ELF-1 (cell line): ENCODE results near the gene CCDC9B.

Experiments used
- DNase-seq: peaks from one replicate; pipeline ENCODE4 v3.0.0-alpha.2; 2016; ENCODE audit warnings: low read depth, low spot score

CCDC9B gene

GRCh38 chr15:40310001-40310959, 30.5 kb downstream of the CCDC9B start:
- peak; percentile 78 for DNase-seq

- DNase-seq: no peak
Measured at GRCh38 chr15:40309344-40309862, 31.3 kb downstream of the CCDC9B start.

DNA sequence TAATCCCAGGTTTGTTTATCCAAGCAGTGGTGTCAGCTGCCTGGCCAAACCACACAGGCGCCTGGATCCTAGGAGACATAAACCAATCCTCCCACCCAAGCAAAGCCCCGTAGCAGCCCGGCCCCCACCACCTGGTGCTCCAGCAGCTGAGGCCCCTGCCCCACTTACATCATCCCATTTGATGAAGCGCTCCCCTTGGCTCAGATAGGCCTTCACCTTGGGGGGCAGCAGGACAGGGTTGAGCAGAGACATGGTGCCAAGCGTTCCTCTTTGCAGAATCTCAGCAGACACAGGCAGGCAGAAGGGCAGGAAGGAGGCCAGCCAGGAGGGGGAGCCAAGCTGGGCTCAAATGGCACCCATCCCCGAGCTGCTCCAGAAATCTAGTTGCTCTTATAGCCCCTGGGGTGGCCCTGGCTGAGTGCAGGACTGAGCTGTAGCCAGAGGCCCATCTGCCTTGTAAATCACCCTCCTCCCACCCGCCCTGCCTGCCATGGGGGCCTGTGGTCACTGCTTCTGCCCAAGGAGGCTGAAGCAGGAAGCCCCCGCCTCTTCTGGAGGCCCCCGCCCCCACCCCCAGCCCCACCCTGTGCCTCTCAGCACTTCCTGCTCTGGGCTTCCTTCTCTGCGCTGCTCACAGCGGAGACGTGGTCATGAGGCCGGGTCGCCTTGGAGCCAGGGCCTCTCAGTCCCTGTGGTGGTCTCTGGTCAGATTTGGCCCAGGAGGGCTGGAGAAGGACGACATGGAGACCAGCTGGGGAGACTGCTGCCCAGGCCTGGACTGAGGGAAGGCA, 33.1 kb downstream of the CCDC9B start, which contains the start of gene PLCB2:
Gene PLCB2 (minus strand): TSS at position 515 of the 791 bp plus-strand sequence. CDS start 263 bp downstream, at position 252.
- peak; percentile 76 for DNase-seq

DNA sequence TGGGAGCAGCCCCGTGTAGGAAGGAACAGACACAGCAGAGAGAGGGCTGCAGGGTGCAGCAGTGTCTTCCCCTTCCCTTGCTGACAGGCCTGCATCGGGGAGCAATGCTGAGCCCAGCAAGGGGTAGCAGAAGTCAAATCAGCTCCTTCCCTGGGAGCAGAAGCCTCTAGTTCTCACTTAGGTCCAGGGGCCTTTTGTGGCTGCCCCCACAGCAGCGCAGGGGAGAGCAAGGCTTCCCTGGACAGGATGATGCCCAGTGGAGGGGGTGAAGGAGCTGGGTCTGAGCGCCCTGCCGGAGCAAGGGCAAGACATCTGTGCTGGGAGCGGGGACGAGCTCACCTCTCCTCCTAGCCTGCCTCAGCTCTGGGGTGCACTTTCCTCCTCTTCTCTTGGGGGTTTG, 33.8 kb downstream of the CCDC9B start:
- DNase-seq: no peak

GRCh38 chr15:40306371-40306770, 34.4 kb downstream of the CCDC9B start:
- DNase-seq: no peak

DNA sequence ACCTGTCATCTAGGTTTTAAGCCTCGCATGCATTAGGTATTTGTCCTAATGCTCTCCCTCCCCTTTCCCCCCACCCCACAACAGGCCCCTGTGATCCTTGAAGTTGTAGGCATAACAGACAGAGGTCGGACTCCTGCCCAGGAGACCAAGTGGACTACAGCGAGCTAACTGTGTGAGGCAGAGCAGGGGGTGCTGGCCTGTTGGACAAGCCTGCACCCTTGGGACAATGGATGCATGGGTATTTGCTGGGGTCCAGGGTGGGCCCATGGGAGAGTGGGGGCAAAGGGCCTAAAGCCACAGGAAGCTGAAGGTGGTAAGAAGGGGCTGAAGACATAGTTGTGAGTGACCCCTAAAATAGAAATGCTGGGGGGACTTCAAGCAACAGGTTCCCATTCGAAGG, 35.5 kb downstream of the CCDC9B start:
- no peak for DNase-seq

GRCh38 chr15:40303576-40303975, 37.2 kb downstream of the CCDC9B start:
- no peak for DNase-seq

DNA sequence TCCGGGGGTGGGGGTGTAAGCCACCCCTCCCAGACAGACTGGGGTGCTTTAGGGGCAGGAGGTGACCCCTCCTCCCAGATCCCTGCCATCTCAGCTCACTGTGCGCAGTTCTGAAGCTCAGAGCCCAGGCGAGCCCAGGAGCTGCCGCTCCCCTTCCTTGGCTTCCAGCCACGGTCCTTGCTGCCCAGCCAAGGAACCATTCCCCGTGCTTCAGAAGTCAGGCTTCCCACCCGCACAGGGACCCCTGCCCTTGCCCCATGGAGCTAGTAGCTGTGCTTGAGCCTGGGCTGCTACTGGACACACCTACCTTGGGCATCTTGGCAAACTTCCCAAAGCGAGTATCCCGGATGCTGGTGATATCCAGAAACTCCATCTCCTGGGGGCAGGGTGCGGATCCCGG, 37.8 kb downstream of the CCDC9B start:
- DNase-seq: no peak

DNA sequence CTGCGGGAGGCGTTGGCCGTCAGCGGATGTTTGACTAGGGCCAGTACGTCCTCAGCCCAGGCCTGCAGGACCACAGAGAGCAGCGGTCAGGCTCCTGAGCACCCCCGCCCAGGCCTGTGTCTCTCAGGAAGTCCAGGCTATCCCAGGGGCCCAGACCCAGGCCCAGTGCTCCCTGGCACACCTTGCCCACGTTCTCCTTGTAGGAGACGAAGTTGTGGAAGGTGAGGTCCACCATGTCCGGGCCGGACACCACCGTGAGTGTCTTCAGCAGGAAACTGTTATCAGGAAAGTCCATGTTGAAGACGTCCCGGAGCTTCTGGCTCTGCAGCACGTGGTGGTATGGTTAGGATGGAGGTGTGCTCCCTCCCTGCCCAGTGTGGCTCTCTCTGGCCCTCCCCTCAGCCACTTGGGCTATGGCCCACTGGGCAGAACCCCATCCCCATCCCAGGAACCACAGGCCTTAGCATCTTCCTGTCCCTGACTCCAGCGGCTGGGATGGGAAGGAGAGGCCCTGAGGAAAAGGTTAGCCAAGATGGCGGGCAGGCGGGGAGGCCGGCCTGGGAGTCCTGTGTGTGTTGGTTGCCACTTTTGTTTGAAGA, 38.4 kb downstream of the CCDC9B start:
- no peak for DNase-seq

- peak; percentile 84 for DNase-seq
Measured at GRCh38 chr15:40301467-40302179, 39.1 kb downstream of the CCDC9B start.

DNA sequence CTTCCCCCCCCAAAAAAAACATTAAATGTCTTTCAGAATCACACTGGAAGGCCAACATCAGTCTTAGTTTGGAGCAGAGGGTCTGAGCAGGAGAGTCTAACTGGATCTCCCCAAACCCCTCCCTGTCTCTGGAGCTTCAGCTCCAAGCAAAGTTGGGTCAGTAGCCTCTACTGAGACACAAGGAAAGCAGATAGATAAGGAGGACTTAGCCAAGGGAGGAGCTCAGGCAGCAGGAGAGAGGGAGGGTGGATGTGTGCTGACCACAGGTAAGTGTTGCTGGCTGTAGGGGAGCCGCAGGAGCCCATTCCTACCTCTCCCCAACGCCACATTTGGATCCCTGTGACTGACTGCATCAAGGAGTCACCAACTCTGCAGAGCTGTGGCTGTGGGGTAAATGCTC, 40.0 kb downstream of the CCDC9B start:
- DNase-seq: no peak

DNA sequence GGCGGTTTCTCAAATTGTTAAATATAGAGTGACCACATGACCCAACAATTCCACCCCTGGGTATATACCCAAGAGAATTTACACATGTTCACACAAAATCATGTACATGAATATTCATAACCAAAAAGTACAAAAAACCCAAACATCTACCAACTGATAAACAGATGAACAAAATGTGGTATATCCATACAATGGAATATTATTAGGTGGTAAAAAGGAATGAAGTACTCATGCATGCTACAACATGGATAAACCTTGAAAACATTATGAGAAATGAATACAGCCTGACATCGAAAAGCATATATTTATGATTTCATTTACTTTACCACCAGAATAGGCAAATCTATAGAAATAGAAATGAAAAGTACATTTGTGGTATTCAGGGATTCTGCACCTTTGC, 40.4 kb downstream of the CCDC9B start:
- DNase-seq: no peak

GRCh38 chr15:40298216-40298935, 42.4 kb downstream of the CCDC9B start:
- no peak for DNase-seq

DNA sequence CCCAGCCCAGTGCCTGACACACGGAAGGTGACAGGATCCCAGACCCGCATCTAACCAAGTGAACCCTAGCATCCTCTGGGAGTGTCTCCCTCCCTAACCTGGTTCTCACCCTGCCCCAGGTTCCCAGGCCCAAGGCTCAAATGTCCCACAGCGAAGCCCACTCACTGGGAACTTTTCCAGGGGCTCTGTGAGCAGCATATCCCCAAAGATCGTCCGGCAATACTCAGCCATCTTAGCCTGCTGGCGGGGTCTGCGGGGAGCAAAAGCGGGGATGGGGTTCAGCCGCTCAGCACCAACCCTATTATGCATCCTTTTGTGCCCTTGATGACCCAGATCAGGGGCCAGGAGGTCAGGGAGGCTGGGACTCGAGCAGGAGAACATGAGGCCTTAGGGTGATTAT, 43.4 kb downstream of the CCDC9B start:
- no peak for DNase-seq

DNA sequence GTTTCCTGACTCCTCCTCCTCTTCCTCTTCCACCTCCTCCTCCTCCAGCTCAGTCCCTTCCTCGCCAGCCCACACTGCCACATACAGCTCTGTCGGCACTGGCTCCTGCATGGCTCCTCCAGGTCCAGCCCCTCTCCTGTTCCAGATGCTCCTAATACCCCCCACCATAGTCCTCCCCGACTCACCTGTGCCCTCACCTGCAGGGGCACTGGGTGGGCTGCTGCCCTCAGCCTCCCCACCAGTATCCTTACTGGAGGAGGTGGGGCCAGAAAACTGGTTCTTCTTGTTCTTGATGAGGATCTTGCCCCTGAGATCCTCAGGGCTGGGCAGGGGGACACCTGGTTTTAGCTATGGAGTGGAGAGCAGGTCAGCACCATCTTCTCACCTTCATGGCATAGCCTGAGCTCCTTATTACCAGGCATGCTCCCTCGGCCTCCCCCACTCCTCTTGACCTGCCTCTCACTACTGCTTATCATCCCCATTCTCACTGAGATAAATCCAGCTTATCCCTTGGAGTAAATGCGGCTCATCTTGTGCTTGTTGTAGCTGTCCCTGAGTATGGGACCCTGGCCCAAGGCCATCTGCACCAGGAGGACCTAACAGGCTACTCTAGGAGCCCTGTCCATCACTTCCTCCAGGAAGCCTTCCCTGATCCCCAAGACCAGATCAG, 44.0 kb downstream of the CCDC9B start:
- no peak for DNase-seq

- DNase-seq: no peak
Measured at GRCh38 chr15:40295877-40296560, 44.7 kb downstream of the CCDC9B start.

DNA sequence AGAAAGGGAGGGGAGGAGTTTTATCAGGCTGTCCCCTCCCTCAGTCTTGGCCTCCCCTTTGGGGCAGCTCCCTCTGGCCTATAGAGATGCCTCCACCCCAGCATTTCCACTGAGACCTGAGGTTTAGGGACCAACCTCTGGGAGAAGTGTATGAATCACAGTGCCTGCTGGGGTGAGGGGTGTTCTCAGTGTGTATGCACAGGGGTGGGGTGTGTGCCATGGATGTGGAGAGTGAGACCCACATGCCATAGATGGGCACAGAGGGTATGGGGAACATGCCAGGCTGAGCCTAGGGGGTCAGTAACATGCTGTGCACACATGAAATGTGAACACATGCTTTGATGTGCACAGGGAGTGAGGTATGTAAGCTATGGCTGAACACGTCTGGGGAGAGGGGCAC, 45.4 kb downstream of the CCDC9B start:
- no peak for DNase-seq

DNA sequence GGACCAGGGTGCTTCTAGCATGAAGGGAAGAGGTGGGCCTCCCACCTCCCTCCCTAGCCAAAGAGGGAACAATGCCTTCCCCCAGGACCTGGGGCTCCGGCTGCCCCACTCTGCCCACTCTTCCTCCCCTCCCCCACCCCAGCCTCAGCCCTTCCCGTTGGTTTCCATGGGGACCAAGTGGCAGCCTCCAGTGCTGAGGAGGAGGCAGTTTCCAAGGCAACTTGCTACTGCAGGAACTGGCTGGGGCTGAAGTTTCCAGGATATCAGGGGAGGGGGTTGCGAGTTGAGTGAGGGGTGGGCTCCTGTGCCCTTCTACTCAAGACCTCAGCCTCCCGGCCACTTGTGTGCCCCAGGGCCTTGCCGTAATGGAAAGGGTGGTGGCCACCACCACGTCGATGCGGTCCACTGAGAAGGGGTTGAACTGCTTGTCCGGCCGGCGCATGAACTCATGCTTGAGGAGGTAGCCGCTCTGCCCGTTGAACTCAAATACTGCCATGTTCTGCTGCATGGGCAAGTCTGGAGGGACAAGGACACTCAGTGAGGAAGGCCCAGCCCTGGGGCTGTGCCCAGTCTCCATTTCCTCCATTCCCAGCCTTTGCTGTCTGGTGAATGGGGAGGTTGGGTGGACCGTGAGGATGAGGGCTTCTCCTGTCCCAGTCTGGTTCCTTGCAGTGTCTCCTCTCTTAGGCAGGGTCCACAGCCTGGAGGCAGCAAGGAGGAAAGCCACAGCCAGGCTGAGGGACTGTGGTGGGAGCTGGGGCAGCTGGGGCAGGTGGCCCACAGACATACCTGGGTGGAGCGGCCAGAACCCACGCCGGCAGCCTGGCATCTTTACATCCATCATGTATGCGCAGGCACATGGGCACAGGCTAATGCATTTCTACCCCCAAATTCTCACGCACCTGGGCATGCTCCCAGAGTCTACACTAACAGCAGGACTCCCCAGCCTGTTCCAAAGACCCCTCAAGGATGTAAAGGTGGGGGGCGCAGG, 46.5 kb downstream of the CCDC9B start:
- DNase-seq: no peak
